Activated naive CD4-positive, alpha-beta T cell treated with anti-CD3 and anti-CD28 coated beads for 36 hours (primary cell): ENCODE results near the gene SCN4A. TPM values are rescaled to one million over a fixed set of nuclear protein-coding genes. Genes with fewer than 3 reads are reported as not detected.

Experiments
- CTCF ChIA-PET: fragments of 350-600 bp; sonication (Branson Sonifier 250); formaldehyde crosslinking; loops from one replicate; lab custom pipeline; 2021; ENCODE audit warnings: antibody characterized with exemption; lab: Charles Lee
- DNase-seq: peaks from one replicate; pipeline ENCODE4 v3.0.0-alpha.2; 2020
- H3K27ac Mint-ChIP-seq: one replicate; pipeline ENCODE4 v1.8.0; 2021; ENCODE audit warnings: mild to moderate bottlenecking, mixed read lengths
- H3K27me3 Mint-ChIP-seq: one replicate; pipeline ENCODE4 v1.8.0; 2021; ENCODE audit warnings: low read depth, mixed read lengths
- H3K36me3 Mint-ChIP-seq: one replicate; pipeline ENCODE4 v1.8.0; 2021; ENCODE audit warnings: low read depth, mixed read lengths
- H3K4me1 Mint-ChIP-seq: one replicate; pipeline ENCODE4 v1.8.0; 2021; ENCODE audit warnings: low read depth, mixed read lengths
- H3K4me3 Mint-ChIP-seq: one replicate; pipeline ENCODE4 v1.8.0; 2021; ENCODE audit warnings: mild to moderate bottlenecking, moderate library complexity, mixed read lengths
- H3K9me3 Mint-ChIP-seq: one replicate; pipeline ENCODE4 v1.8.0; 2021; ENCODE audit warnings: mixed read lengths
- intact Hi-C: fragments of 100-400 bp; cut with micrococcal nuclease; formaldehyde crosslinking; loops from one replicate; pipeline ENCODE4 v1.15.1; 2023
- total RNA-seq, 2 experiments: library from RNA; stranded (reverse); gene quantifications; one replicate each; pipeline ENCODE4 v1.2.3, GENCODE V29; 2021

The SCN4A gene
- total RNA-seq, 2 experiments from 2014 or later = 0.10 to 0.47 TPM

- H3K9me3 Mint-ChIP-seq = no peaks in the 10 kb centered on the region
- peaks cover 2% of the 10 kb centered on the region for H3K4me1 Mint-ChIP-seq
- no peak for DNase-seq
- H3K27me3 Mint-ChIP-seq = no peaks in the 10 kb centered on the region
- intact Hi-C loops = no loop called here
- H3K36me3 Mint-ChIP-seq = no peaks in the 10 kb centered on the region
- no peak overlapping the region for H3K27ac Mint-ChIP-seq
- no peak overlapping the region for H3K4me3 Mint-ChIP-seq
- CTCF ChIA-PET = interaction anchor here (8.2 kb wide), 1 partner anchor 14 kb away, joined by 39 read pairs; no protein-coding TSS in a partner anchor
These were observed 12.3 kb downstream of the SCN4A start for GRCh38 chr17:63960430-63960829.

GRCh38 chr17:63960006-63960405 lies 12.7 kb downstream of the SCN4A start:
- Mint-ChIP-seq H3K4me1 (peaks cover 2% of the 10 kb centered on the region), H3K27ac (no peak overlapping the region), H3K9me3 (no peaks in the 10 kb centered on the region), H3K36me3 (no peaks in the 10 kb centered on the region), H3K27me3 (no peaks in the 10 kb centered on the region), H3K4me3 (no peak overlapping the region)
- CTCF ChIA-PET = interaction anchor here (8.2 kb wide), 1 partner anchor 13 kb away, joined by 39 read pairs; no protein-coding TSS in a partner anchor
- DNase-seq = no peak
- intact Hi-C loops = no loop called here

- H3K27ac Mint-ChIP-seq = no peak overlapping the region
- DNase-seq = no peak
- H3K4me3 Mint-ChIP-seq = no peak overlapping the region
- peaks cover 21% of the 10 kb centered on the region for H3K4me1 Mint-ChIP-seq
- no peaks in the 10 kb centered on the region for H3K9me3 Mint-ChIP-seq
- H3K27me3 Mint-ChIP-seq = no peaks in the 10 kb centered on the region
- H3K36me3 Mint-ChIP-seq = no peaks in the 10 kb centered on the region
- intact Hi-C loops = no loop called here
- CTCF ChIA-PET = interaction anchor here (0.5 to 8.2 kb wide), 5 partner anchors 10 to 62 kb away, joined by 4 to 39 read pairs (median 5); partner anchors contain the start of gene CSHL1
These were observed 16.3 kb downstream of the SCN4A start for GRCh38 chr17:63956296-63956920.

- Mint-ChIP-seq H3K9me3 (no peaks in the 10 kb centered on the region), H3K4me1 (peaks cover 21% of the 10 kb centered on the region), H3K27me3 (no peaks in the 10 kb centered on the region), H3K4me3 (no peak overlapping the region), H3K27ac (no peak overlapping the region), H3K36me3 (no peaks in the 10 kb centered on the region)
- intact Hi-C loops = no loop called here
- DNase-seq = no peak
- CTCF ChIA-PET = interaction anchor here (1.1 to 8.2 kb wide), 3 partner anchors 9 to 44 kb away, joined by 4 to 39 read pairs (median 5); partner anchors contain the start of gene CSHL1
These were observed 16.9 kb downstream of the SCN4A start for GRCh38 chr17:63955791-63956190.

- no peaks in the 10 kb centered on the region for H3K36me3 Mint-ChIP-seq
- H3K9me3 Mint-ChIP-seq = no peaks in the 10 kb centered on the region
- H3K4me3 Mint-ChIP-seq = no peak overlapping the region
- no peak overlapping the region for H3K27ac Mint-ChIP-seq
- intact Hi-C loops = no loop called here
- no peaks in the 10 kb centered on the region for H3K27me3 Mint-ChIP-seq
- no peak for DNase-seq
- CTCF ChIA-PET = interaction anchor here (0.6 to 8.2 kb wide), 5 partner anchors 9 to 44 kb away, joined by 3 to 42 read pairs (median 5); partner anchors contain the start of genes CSHL1 and GH1
- peaks cover 21% of the 10 kb centered on the region for H3K4me1 Mint-ChIP-seq
These were observed 17.5 kb downstream of the SCN4A start for GRCh38 chr17:63955232-63955631.

GRCh38 chr17:63954402-63955063 lies 18.2 kb downstream of the SCN4A start:
- CTCF ChIA-PET = interaction anchor here (0.6 to 7.2 kb wide), 5 partner anchors 8 to 43 kb away, joined by 3 to 42 read pairs (median 5); partner anchors contain the start of genes CSHL1 and GH1
- intact Hi-C loops = no loop called here
- Mint-ChIP-seq H3K4me1 (peaks cover 21% of the 10 kb centered on the region), H3K27ac (peak overlapping the region; percentile 61), H3K27me3 (no peaks in the 10 kb centered on the region), H3K36me3 (no peaks in the 10 kb centered on the region), H3K4me3 (no peak overlapping the region), H3K9me3 (no peaks in the 10 kb centered on the region)
- DNase-seq = peak; percentile 68

GRCh38 chr17:63950940-63951907 lies 21.5 kb downstream of the SCN4A start:
- Mint-ChIP-seq H3K27me3 (no peaks in the 10 kb centered on the region), H3K9me3 (no peaks in the 10 kb centered on the region), H3K4me3 (no peak overlapping the region), H3K27ac (no peak overlapping the region), H3K36me3 (no peaks in the 10 kb centered on the region), H3K4me1 (peaks cover 26% of the 10 kb centered on the region)
- DNase-seq = peak; percentile 58
- CTCF ChIA-PET = interaction anchor here (1.0 to 7.2 kb wide), 9 partner anchors 19 to 74 kb away, joined by 3 to 42 read pairs (median 3); partner anchors contain the start of genes CD79B, CSHL1 and GH1
- intact Hi-C loops = no loop called here

GRCh38 chr17:63949576-63950250 lies 23.0 kb downstream of the SCN4A start:
- Mint-ChIP-seq H3K4me1 (peaks cover 23% of the 10 kb centered on the region), H3K27ac (no peak overlapping the region), H3K36me3 (no peaks in the 10 kb centered on the region), H3K4me3 (no peak overlapping the region), H3K9me3 (no peaks in the 10 kb centered on the region), H3K27me3 (no peaks in the 10 kb centered on the region)
- intact Hi-C loops = loop anchor here (5.0 kb wide), 1 partner anchor 43 kb away; no protein-coding TSS in a partner anchor
- DNase-seq = no peak
- CTCF ChIA-PET = interaction anchor here (0.6 to 7.2 kb wide), 6 partner anchors 17 to 150 kb away, joined by 3 to 42 read pairs (median 3); partner anchors contain the start of genes CD79B and GH1

- CTCF ChIA-PET = interaction anchor here (0.6 to 7.2 kb wide), 3 partner anchors 17 to 38 kb away, joined by 3 to 42 read pairs (median 5); partner anchors contain the start of gene GH1
- intact Hi-C loops = loop anchor here (5.0 kb wide), 1 partner anchor 44 kb away; no protein-coding TSS in a partner anchor
- H3K9me3 Mint-ChIP-seq = no peaks in the 10 kb centered on the region
These were observed 24.2 kb downstream of the SCN4A start for GRCh38 chr17:63948521-63948920.

GRCh38 chr17:63947711-63948330 lies 24.9 kb downstream of the SCN4A start:
- H3K9me3 Mint-ChIP-seq = no peaks in the 10 kb centered on the region
- H3K27me3 Mint-ChIP-seq = no peaks in the 10 kb centered on the region
- CTCF ChIA-PET = interaction anchor here (1.1 to 3.0 kb wide), 6 partner anchors 11 to 81 kb away, joined by 3 to 76 read pairs (median 16); partner anchors contain the start of gene GH1
- no peak for DNase-seq
- H3K4me3 Mint-ChIP-seq = no peak overlapping the region
- intact Hi-C loops = loop anchor here (5.0 kb wide), 1 partner anchor 44 kb away; no protein-coding TSS in a partner anchor
- H3K4me1 Mint-ChIP-seq = peaks cover 11% of the 10 kb centered on the region
- no peaks in the 10 kb centered on the region for H3K36me3 Mint-ChIP-seq
- H3K27ac Mint-ChIP-seq = no peak overlapping the region

More at GRCh38 chr17:63948521-63948920, 24.2 kb downstream of the SCN4A start:
- Mint-ChIP-seq H3K27ac (no peak overlapping the region), H3K36me3 (no peaks in the 10 kb centered on the region), H3K4me3 (no peak overlapping the region), H3K27me3 (no peaks in the 10 kb centered on the region), H3K4me1 (peaks cover 11% of the 10 kb centered on the region)
- no peak for DNase-seq
